Neural progenitor cell (in vitro differentiated cells): ENCODE data around the gene PPP3R1.

Experiments
- CTCF ChIP-seq: fragments of 200-600 bp; sonication (generic); IDR thresholded peaks from 2 replicates; pipeline ENCODE4 v1.5.1; 2017; ENCODE audit warnings: antibody characterized with exemption, mild to moderate bottlenecking
- EZH2 ChIP-seq: fragments of 200-600 bp; sonication (generic); IDR thresholded peaks from 2 replicates; pipeline ENCODE4 v1.6.1; 2017; ENCODE audit warnings: antibody characterized with exemption, mild to moderate bottlenecking, moderate library complexity

- TF ChIP-seq CTCF (no peak), EZH2 (no peak)
Observed at GRCh38 chr2:68163641-68164040, 88.7 kb downstream of the PPP3R1 start.
